NK-92 treated with Interleukin-12 subunit alpha and Interleukin-12 subunit beta, amount 100 ng/mL, for 24 hours (cell line): Measurements from ENCODE around the gene KCNQ2.

Experiments used
- DNase-seq: peaks from one replicate; lab custom pipeline; 2025; lab: John Stamatoyannopoulos, UW

The KCNQ2 gene

DNA sequence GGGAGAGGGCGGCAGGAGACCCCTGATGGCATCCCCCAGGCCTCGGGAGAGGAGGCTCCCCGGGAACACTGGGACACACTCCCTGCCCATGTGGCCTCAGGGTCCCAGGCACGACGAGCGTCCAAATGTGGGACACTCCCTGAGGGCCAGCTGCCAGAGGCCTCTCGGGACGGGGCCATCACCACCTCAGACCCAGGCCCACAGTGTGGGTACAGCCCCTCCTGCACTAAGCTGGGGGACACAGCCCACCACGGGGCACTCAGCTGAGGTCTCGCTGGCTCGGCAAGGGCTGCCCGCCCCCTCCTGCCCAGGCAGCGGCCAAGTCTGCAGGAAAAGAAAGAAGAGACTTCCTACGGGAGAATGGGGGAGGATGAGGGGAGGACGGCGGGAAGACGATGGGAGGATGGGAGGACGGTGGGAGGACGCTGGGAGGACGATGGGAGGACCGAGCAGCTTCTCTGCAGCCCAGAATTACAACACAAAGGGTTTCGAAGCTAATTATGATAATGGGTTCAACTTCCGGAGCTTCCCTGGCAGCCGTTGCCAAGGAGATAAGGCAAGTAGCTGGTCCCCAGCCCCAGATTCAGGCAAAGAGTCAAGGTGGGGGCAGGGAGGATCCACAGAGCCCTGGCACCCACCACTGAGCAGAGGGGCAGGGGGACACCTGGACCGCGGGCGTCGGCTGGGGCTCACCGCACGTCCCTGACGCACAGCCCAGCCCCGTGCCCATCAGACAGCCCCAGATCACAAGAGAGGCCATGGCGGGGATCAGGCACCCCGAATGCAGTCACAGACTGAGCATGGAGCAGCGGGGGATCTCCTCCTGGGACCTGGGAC, 17.5 kb downstream of the KCNQ2 start:
- DNase-seq = no peak

DNA sequence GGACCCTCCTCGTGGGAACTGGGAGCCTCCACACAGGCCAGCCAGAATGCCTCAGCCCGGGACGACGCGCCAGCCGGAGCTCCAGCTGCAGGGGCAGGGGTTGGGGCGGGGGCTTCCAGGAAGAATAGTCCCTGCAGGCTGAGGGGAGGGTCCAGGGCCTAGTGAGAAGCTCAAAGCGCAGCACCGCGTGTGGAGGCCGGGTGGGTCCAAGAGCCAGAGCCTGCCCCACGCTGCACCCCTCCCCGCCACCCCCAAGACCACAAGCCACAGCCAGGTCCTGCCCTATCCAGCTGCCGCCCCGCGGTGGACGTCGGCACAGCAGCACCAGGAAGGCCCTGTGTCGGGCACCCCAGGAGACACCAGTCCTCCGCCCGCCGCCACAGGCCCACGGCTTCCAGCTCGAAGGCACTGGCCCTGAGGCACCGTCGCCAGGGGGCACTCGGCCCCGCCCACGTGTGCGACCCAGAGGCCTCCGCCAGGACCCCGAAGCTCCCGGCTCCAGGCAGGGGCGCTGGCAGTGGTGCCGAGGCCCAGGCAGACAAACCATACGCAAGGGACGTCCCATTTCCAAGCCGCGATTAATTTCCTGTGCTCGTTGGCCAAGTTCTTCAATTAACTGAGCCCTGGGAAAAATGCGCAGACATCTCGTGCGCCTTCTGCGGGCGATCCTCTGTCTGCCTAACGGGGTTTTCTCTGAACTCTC, 19.5 kb downstream of the KCNQ2 start:
- no peak for DNase-seq

DNA sequence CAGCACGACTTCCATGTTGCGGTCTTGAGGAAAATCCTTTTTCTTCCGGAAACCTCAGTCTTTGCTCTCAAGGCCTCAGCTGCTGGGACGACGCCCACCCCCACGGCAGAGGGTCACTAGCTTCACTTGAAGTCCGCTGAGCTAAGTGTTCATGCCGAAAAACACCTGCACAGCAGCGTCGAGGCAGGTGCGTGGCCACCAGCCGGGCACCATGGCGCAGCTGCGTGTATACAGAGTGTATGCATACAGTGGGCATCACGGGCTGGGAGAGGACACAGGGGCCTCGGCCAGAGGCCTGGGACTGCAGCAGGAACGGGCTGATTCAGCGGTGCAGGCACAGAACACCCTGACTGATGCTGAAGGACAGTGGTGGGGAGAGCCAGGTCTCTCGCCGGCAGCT, 20.1 kb downstream of the KCNQ2 start:
- no peak for DNase-seq

DNA sequence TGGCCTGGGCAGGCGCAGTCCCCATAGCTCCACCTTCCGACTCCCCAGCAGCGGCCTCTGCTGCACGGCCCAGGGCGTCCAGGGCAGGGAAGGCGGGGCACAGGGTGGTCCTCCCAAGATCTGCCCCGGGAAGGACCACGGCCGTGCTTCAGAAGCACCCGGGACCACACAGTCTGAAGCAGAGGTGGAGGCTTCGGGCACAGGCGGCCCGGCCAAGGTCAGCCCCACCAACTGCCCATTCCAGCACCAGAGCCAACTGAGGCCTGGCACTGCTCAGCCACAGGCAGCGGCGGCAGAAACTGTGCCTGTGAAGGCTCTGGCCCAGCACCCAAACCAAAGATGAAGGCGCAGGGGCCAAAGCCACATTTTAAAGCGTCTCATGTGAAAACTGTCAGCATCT, 20.6 kb downstream of the KCNQ2 start:
- DNase-seq = no peak

DNA sequence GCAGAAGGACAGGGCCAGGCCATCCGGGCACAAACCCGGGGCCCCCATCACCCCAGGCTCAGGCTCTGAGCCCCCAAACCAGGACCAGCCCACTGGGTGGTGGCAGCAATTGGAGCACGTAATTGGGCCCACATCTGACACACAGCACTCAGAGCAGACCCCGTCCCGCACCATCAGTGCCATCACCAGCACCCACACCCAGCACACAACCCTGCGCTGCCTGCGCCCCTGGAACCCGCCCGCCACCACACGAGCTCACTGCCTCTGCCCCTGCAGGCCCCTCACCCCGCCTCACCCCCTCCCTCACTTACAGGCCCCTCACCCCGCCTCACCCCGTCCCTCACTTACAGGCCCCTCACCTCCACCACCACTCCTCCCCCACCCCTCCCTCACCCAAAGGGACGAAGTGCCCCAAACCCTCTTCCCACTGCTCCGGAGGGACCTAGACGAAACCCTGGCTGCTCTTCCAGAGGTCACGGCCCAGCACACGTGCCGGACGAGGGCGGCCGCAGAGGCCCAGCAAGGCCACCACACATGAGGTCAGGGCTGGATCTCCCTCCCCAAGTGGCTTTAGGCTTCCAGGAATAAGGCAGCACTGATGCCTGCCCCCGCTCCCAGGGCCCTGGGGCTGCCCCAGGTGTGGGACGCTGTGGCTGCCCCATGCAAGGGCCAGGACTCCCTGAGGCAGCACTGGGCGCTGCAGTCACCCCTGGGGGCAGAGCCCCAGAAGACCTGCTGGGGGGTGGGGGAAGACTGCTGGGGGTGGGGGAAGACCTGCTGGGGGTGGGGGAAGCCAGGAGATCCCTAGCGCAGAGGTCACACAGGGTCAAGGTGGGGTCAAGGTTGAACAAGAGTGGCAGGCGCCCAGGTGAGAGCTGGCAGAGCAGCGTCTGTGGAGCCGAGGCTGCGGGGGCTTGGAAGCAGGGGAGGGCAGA, 22.4 kb downstream of the KCNQ2 start:
- no peak for DNase-seq

DNA sequence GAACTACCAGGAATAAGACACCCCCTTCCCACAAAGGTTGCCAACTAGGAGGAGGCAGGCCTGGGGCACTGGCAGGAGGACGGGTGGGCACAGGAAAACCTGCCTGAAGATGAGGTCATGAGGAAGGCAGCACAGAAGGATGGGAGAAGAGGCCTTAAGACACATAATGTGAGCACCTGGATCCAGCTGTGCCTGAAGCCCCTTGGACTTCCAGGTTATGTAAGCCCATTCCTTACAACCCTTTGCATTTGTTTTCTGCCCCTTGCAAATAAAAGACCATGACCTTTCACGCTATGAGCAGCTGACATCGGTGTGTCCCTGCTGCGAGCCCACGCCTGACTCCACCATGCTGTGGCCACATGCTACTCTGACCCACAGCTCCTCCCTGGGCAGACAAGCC, 23.4 kb downstream of the KCNQ2 start:
- no peak for DNase-seq

DNA sequence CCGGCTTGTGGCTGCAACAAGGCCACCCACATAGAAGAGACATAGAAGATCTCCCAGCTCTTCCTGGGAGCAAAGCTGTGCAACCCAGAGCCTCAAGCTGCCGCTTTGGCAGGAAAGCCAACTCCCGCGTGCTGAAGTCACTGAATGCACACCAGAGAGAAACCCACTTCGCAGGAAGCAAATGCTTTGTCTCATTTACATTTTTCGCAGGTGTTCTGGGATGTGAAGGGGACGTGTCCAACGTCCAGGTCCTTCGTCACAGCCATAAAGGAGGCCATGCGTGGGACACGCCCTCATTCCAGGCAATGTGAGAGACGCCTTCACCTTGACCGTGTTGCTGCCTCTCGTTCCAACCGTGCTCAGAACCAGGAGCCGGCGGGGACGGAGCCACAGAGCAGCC, 24.4 kb downstream of the KCNQ2 start:
- no peak for DNase-seq

DNA sequence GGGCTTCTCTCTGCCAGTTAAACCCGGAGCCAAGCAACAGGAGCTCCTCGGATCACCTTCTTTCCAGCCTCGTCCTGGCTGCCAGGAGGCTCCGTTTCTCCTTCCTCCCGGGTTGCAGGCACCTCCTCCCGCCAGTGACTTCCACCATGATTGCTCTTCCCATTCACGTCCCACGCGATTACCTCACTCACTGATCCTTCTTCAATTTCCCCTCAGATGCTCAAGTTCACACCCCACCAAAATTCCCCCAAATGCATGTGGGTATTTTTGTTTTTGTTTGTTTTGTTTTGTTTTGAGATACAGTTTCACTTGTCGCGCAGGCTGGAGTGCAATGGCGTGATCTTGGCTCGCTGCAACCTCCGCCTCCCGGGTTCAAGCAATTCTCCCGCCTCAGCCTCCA, 25.1 kb downstream of the KCNQ2 start:
- DNase-seq = no peak

DNA sequence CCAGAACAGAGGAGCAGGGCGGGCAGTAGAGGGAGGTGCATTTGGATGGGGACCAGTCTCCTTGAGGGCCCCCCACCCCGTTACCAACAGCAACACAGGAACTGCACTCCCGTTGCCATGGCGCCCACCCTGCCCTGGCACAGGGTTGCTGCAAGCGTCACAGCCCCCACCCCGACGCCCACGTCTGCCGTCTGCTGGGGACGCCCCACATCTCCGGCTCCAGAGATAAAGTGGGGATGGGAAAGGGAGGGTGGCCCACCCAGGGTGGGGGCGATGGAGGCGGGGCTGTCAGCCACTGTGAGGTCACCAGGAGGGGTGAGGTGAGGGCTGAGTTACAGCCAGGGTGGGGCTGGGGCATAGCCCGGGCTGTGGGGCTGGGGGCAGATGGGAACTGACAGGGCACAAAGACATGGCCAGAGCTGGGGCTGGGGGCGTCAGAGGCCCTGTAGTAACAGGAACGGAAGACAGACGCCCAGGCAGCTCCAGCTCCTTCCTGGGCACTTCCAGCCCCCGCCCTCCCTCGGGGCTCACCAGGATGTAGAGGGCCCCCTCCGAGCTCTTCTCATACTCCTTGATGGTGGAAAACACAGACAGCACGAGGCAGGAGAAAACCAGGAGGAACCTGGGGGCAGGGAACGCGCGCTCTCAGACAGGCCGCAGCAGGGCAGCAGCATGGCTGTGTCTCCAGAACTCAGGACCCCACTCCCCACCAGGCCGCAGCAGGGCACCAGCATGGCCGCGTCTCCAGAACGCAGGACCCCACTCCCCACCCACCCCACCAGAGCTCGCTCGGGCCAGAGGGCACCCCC, 26.0 kb downstream of the KCNQ2 start:
- DNase-seq = no peak

DNA sequence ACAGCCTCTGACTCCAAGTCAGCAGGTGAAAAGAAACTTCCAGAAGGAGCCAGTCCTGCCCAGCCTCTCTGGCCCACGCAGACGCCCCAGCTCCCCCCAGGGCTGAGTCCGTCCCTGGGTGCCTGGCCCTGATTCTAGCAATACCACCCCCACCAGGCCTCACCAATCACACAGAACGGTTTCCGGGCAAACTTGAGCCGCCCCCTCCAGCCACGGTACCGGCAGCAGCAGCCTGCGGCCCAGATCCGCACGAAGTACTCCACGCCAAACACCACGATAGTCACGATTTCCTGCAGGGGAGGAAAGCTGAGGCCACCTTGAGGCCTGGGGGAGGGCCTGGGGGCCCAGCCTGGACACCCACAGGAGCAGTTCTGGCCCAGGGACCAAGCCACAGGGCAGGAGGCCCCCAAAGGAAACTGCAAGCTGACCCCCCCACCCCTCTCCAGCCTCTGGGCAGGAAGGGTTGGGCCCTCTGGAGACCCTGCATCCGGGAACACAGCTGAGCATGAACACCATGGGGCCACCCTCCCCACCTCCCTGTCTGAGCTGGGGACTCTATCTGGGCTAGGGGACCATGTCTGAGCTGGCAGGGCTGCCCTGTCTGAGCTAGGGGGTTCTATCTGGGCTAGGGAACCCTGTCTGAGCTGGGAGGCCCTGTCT, 27.2 kb downstream of the KCNQ2 start:
- DNase-seq = no peak

DNA sequence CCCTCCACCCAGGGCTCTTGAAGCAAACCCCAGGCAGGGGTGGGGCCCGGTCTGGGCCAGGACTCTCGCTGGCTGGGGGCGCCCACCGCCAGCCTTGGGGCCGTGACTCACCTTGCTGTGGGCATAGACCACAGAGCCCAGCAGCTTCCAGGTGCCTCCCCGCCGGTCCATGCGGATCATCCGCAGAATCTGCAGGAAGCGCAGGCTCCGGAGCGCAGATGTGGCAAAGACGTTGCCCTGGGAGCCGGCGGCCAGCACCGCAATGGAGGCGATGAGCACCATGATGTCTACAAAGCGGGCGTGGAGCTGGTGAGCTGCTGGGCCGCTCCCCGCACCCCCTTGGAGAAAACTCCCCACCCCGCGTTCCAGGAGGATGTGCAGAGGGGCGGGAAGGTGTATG, 27.9 kb downstream of the KCNQ2 start:
- no peak for DNase-seq

DNA sequence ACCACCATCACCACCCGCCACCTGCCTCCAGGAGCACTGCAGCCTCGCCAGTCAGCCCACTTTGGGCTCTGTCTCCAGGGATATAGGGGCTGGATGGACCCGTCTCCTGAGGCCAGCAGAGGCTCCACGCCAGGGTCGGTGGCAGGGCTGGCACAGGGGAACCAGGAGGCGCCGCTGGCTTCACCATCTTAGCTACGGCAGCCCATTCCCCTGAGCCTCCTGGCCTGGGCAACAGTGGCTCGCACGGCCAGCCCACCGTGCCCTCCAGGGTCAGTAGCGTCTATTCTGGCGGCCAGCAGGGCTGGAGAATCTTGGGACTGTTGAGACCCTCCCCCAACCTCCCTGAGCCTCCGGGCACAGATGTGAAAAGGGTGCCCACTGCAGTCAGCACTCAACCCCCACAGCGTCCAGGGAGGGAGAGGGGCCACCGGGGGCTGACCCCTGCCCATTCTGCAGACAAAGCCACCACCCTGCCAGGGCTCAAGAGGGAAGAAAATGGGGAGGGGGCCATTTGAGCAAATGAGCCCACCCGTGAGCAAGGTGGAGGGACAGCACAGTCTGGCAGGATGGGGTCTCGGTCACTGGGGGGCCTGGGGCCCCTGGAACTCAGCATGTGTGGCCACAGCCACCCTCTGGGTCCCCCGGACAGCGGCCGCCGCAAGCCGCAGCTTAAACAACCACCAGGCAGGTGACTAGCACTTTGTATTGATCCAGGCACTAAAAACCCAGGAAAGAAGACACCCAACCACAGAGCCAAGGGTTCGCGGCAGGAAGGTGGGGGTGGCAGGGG, 28.7 kb downstream of the KCNQ2 start:
- no peak for DNase-seq

DNA sequence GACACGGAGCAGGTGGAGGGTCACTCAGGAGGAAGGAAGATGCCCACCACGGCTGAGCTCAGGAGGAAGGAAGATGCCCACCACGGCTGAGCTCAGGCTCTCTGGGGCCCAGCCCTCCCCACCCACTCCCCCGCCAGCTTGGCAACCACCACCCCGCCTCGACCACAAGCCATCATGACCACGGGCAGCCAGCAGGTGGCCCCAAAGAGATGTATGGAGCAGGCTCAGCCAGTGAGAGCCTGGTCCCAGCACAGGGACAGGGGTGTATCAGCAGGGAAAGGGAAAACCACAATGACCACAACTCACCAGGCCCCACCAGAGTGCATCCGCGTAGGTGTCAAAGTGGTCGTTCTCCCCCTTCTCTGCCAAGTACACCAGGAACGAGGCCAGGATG, 30.4 kb downstream of the KCNQ2 start:
- no peak for DNase-seq

DNA sequence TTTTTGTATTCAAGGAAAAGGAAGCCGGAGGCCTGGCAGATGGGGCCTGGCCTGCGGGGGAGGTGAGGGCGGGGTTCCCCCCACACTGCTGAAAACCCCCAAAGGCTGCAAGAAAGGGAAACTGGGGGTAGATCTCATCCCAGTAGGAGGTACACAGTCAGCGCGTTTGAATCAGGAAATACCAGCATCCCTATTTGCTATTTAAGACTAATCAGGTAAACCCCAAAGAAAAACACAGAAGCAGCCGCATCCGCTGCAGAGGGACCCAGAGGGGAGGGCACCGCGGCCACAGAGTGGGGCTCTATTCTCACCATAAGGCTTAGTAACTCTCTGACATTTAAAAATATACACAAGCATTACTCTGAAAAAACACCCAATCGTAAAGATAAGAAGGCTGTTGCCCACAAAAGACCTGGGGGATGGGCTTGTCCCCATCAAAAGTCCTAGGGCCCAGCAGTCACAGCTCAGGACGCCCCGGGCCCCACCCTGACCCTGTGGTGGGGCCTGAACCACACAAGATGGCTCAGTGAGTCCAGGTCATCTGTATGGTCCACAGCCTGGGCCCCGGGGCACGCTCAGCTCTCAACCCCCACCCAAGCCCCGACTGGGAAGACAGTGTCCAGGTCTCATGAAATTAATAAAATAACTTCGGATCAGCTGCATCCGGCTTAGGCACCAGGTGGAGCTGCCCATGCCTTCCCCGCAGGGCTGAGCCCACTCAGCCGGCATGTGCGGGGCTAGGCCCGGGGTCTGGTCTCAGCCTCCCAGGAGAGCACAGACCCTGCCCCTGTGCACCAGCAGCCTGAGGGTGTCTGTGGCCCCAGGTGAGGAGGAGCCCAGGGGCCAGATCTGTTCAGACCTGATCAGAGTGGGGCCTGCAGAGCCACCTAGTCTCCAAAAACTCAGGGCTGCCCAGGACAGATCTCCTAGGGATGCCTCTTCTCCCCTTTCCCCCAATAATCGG, 31.0 kb downstream of the KCNQ2 start:
- DNase-seq = no peak

DNA sequence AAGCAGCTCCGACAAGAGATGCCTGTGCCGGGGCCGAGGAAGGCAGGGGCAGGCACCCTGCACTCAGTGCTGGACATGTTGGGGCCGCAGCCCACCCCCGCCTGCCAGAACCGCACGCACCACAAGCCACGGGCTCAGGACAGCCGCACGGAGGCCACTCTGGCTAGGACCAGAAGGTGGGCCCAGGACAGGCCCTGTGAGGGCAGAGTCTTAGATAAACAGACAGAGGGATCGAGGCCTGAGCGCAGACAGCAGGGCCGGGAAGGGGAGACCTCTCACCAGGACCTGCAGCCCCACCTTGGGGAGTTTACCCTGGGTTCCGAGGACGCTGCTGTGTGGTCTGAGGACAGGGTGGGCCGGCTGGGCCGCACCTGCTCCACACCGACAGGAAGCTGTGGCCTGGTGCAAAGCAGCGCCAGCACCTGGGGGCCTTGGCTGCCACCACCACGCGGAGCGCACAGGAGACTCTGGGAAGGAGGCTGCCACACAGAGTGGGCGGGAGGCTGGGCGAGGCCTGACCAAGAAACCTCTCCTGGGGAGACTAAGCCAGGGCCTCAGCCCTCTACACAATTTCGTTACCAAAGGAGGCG, 32.0 kb downstream of the KCNQ2 start:
- no peak for DNase-seq

DNA sequence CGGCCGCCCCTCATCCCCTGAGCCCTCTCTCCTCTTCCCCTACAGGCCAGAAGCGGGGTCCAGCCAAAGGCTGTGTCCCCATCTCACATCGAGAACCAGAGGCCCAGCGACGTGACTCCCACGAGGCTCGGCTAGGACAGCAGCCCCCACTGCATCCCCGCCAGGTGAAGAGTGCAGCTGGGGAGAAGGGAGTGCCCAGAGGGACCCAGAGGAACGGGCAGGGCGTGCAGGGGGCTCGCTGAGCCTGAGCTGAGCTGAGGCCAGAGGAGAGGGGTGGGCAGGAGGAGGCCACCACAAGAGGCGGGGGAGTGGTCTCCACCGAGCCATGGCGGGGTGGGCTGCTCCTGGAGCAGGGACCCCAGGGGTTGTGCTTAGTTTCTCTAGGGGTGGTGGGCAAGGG, 32.6 kb downstream of the KCNQ2 start:
- DNase-seq = no peak

DNA sequence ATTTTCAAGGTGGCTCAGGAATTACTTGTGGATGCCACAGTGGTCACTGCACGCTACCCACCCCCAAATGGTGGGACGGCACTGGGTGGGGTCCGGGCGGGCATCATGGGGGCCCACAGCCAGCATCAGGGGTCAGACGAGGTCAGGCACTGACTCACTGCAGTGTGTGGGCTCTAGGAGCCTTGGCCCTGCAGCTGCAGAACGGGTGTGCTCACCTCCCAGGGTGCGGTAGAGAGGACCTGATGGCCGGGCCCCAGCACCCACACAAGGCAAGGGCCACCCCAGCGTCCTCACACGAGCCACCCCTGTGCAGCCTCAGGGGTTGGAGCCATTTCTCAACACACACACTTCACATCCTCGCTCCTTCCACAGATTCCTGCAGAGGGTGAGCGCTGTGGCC, 34.3 kb downstream of the KCNQ2 start:
- DNase-seq = no peak

DNA sequence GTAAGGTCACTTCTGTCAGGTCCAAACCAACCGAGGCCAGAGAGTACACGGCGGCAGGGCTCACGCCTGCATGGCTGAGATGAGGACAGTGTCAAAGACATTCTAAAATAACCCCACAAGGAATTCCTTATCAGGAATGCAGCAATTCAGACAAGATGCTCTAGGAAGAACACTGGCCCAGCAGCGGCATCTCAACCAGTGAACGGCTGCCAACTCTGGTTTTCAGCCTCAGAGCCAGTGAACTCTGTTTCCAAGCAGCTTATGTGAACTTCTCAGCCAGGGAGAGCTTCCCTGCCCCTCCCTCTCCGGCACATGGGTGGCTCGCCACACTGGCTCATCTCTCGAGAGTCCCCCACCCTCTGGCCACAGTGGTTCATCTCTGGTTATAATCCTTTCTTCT, 36.9 kb downstream of the KCNQ2 start:
- no peak for DNase-seq
